Lower lobe of right lung (tissue), 2 donors: ENCODE data around the gene FHIP2A. TPM values are rescaled to one million over a fixed set of nuclear protein-coding genes. Genes with fewer than 3 reads are reported as not detected.
"Not testable (repeated sequence)": the region's sequence is repeated elsewhere in the genome, so short reads cannot be mapped to it uniquely, and the experiment has no call there.

Experiments
- ATAC-seq, 2 donors: fragments of 200-7000 bp; cut with Tn5 transposase; one replicate each; pipeline ENCODE4 v1.9.1; 2020 to 2022; ENCODE audit warnings: mild to moderate bottlenecking in 2 of 2, moderate library complexity in 2 of 2
- DNase-seq: peaks from one replicate; pipeline ENCODE4 v3.0.0-alpha.2; 2020
- H3K27ac ChIP-seq: fragments of 200-600 bp; one replicate; pipeline ENCODE4 v1.8.0; 2022
- H3K27me3 ChIP-seq: fragments of 200-600 bp; one replicate; pipeline ENCODE4 v1.8.0; 2022; ENCODE audit warnings: low read depth
- H3K36me3 ChIP-seq: fragments of 200-600 bp; one replicate; pipeline ENCODE4 v1.8.0; 2022; ENCODE audit warnings: mild to moderate bottlenecking
- H3K4me1 ChIP-seq: fragments of 200-600 bp; one replicate; pipeline ENCODE4 v1.8.0; 2022
- H3K4me3 ChIP-seq: fragments of 200-600 bp; one replicate; pipeline ENCODE4 v1.8.0; 2022; ENCODE audit warnings: mild to moderate bottlenecking
- H3K9me3 ChIP-seq: fragments of 200-600 bp; one replicate; pipeline ENCODE4 v1.8.0; 2022
- CTCF ChIP-seq: fragments of 200-600 bp; IDR thresholded peaks from one replicate; pipeline ENCODE4 v1.8.0; 2022; ENCODE audit warnings: antibody characterized with exemption, mild to moderate bottlenecking
- intact Hi-C: fragments of 100-400 bp; cut with DNase I; formaldehyde crosslinking; loops from one replicate; pipeline ENCODE4 v1.11.0; 2022
- total RNA-seq: library from RNA; stranded (reverse); fragmentation: NEBNext Ultra II Directional; extraction: Animal tissue kit (Norgen Biotek cat#: 25700); gene quantifications from one replicate; pipeline ENCODE4 v1.2.1, GENCODE V29; 2021
- donor health status: DM: no; HTN: yes; CAD: no; lungs with severe emphysema.

FHIP2A gene
- total RNA-seq, 1 donor from 2014 or later: 23.6 TPM

GRCh38 chr10:114839901-114840300, 18.3 kb downstream of the FHIP2A start:
- ATAC-seq (no peak), DNase-seq (no peak)
- no peak overlapping the region for H3K27ac ChIP-seq
- H3K4me3 ChIP-seq: no peak overlapping the region
- peaks cover 96% of the 10 kb centered on the region for H3K36me3 ChIP-seq
- TF ChIP-seq CTCF: no peak
- no peaks in the 10 kb centered on the region for H3K9me3 ChIP-seq
- H3K4me1 ChIP-seq: no peaks in the 10 kb centered on the region
- intact Hi-C loops: no loop called here
- no peaks in the 10 kb centered on the region for H3K27me3 ChIP-seq

- Histone ChIP-seq H3K9me3 (no peaks in the 10 kb centered on the region), H3K27ac (no peak overlapping the region), H3K36me3 (peaks cover 98% of the 10 kb centered on the region), H3K4me1 (no peaks in the 10 kb centered on the region), H3K27me3 (no peaks in the 10 kb centered on the region), H3K4me3 (no peak overlapping the region)
- no peak for TF ChIP-seq CTCF
- DNase-seq (no peak), ATAC-seq (no peak)
- intact Hi-C loops: no loop called here
Observed at GRCh38 chr10:114845978-114846693, 24.6 kb downstream of the FHIP2A start.

GRCh38 chr10:114847517-114847916, 25.9 kb downstream of the FHIP2A start:
- peaks cover 100% of the 10 kb centered on the region for H3K36me3 ChIP-seq
- intact Hi-C loops, H3K27me3 ChIP-seq, ATAC-seq, H3K4me1 ChIP-seq, H3K9me3 ChIP-seq, DNase-seq, H3K4me3 ChIP-seq, H3K27ac ChIP-seq: not testable (repeated sequence)

- no peak for TF ChIP-seq CTCF
- Histone ChIP-seq H3K27ac (no peak overlapping the region), H3K27me3 (no peaks in the 10 kb centered on the region), H3K9me3 (no peaks in the 10 kb centered on the region), H3K4me1 (no peaks in the 10 kb centered on the region), H3K4me3 (no peak overlapping the region), H3K36me3 (peaks cover 100% of the 10 kb centered on the region)
- DNase-seq (no peak), ATAC-seq (no peak)
- intact Hi-C loops: no loop called here
Observed at GRCh38 chr10:114849674-114850073, 28.1 kb downstream of the FHIP2A start.

- no peak for ATAC-seq
Observed at GRCh38 chr10:114850126-114850525, 28.5 kb downstream of the FHIP2A start.

More at GRCh38 chr10:114850126-114850525, 28.5 kb downstream of the FHIP2A start:
- TF ChIP-seq CTCF: no peak
- Histone ChIP-seq H3K36me3 (peaks cover 100% of the 10 kb centered on the region), H3K9me3 (no peaks in the 10 kb centered on the region), H3K4me1 (no peaks in the 10 kb centered on the region), H3K27me3 (no peaks in the 10 kb centered on the region), H3K4me3 (no peak overlapping the region), H3K27ac (no peak overlapping the region)
- intact Hi-C loops: no loop called here
- no peak for DNase-seq
